Hepatocyte (in vitro differentiated cells): Measurements from ENCODE around the gene KCNG3.

Source experiments
- CTCF ChIP-seq: fragments of 200-600 bp; sonication (generic); IDR thresholded peaks from 2 replicates; pipeline ENCODE4 v1.5.1; 2016; ENCODE audit warnings: antibody characterized with exemption, mild to moderate bottlenecking; ENCODE audit not compliant: poor library complexity
- EZH2 ChIP-seq: fragments of 200-600 bp; sonication (generic); IDR thresholded peaks from 2 replicates; pipeline ENCODE4 v1.6.1; 2016; ENCODE audit warnings: antibody characterized with exemption, mild to moderate bottlenecking, borderline replicate concordance
- EZH2phosphoT487 ChIP-seq: fragments of 200-600 bp; sonication (generic); IDR thresholded peaks from one replicate; pipeline ENCODE4 v1.6.1; 2018; ENCODE audit warnings: antibody characterized with exemption, mild to moderate bottlenecking, low read depth, moderate library complexity; ENCODE audit not compliant: unreplicated experiment, severe bottlenecking

GRCh38 chr2:42410742-42411514 lies 82.9 kb downstream of the KCNG3 start:
- no peak for TF ChIP-seq CTCF
- TF ChIP-seq EZH2 = no peak
- no peak for TF ChIP-seq EZH2phosphoT487
